Heart left ventricle (tissue), 16 donors: ENCODE measurements around the gene MCC. TPM values are rescaled to one million over a fixed set of nuclear protein-coding genes. Genes with fewer than 3 reads are reported as not detected.

Experiments
- ATAC-seq, 4 donors: fragments of 200-7000 bp; cut with Tn5 transposase; one replicate each; pipeline ENCODE4 v1.9.1; 2020 to 2022; ENCODE audit warnings: moderate library complexity in 4 of 4, mild to moderate bottlenecking in 3 of 4, moderate number of reproducible peaks in 1 of 4
- DNase-seq, 5 donors: peaks; one replicate each; pipeline ENCODE4 v3.0.0-alpha.2; 2020
- H3K27ac ChIP-seq, 12 donors: fragments of 200-600 bp; sonication (generic) in 4 of 12; one replicate each; pipeline versions ENCODE4 v1.5.0 to v1.8.0; 2016 to 2022; ENCODE audit warnings: mild to moderate bottlenecking in 2 of 12
- H3K27me3 ChIP-seq, 9 donors: fragments of 200-600 bp; sonication (generic) in 2 of 9; one replicate each; pipeline versions ENCODE4 v1.5.1 to v1.8.0; 2016 to 2022; ENCODE audit warnings: mild to moderate bottlenecking in 3 of 9
- H3K36me3 ChIP-seq, 9 donors: fragments of 200-600 bp; sonication (generic) in 2 of 9; one replicate each; pipeline versions ENCODE4 v1.5.0 to v1.8.0; 2018 to 2022; ENCODE audit warnings: mild to moderate bottlenecking in 2 of 9
- H3K4me1 ChIP-seq, 12 donors: fragments of 200-600 bp; sonication (generic) in 4 of 12; one replicate each; pipeline versions ENCODE4 v1.5.0 to v1.8.0; 2016 to 2022; ENCODE audit warnings: mild to moderate bottlenecking in 3 of 12
- H3K4me3 ChIP-seq, 12 donors: fragments of 200-600 bp; sonication (generic) in 4 of 12; one replicate each; pipeline versions ENCODE4 v1.5.0 to v1.8.0; 2017 to 2022; ENCODE audit warnings: mild to moderate bottlenecking in 9 of 12, moderate library complexity in 4 of 12
- H3K9me3 ChIP-seq, 12 donors: fragments of 200-600 bp; sonication (generic) in 4 of 12; one replicate each; pipeline versions ENCODE4 v1.5.0 to v1.8.0; 2016 to 2022; ENCODE audit warnings: mild to moderate bottlenecking in 1 of 12
- POLR2A ChIP-seq, 2 donors: fragments of 450-650 bp; IDR thresholded peaks; one replicate each; pipeline ENCODE4 v1.6.1; 2017; ENCODE audit warnings: antibody characterized with exemption in 2 of 2, mild to moderate bottlenecking in 2 of 2, moderate library complexity in 2 of 2
- whole genome bisulfite sequencing, 4 donors: extraction: QIAGEN DNeasy Blood & Tissue Kit in 2 of 4; methylation state at CpG; one replicate each; pipeline versions ENCODE4 v1.1.5 to v1.1.7; 2013 to 2018; 5-methylcytosine and 5-hydroxymethylcytosine counted together
- intact Hi-C, 10 donors: fragments of 100-400 bp; cut with DNase I; formaldehyde crosslinking; loops; one replicate each; pipeline versions ENCODE4 v1.11.1 to v1.14.2; 2022
- polyA plus RNA-seq, 2 donors: library from polyadenylated mRNA; stranded (reverse); fragments of 200-250 nt; gene quantifications; one replicate each; pipeline ENCODE4 v1.2.3, GENCODE V29; 2013
- total RNA-seq, 9 donors: library from RNA; depleted of rRNA in 2 of 9; stranded (reverse); fragments of >200 nt in 2 of 9; fragmentation: NEBNext Ultra II Directional in 3 of 9; extraction: Animal tissue kit (Norgen Biotek cat#: 25700) in 3 of 9; gene quantifications; one replicate each; pipeline versions ENCODE4 v1.1.0 to v1.2.4, GENCODE V29; 2016 to 2023
- TF ChIP-seq, protein P1 (sequence below), 12 donors: fragments of 200-600 bp; sonication (generic) in 4 of 12; IDR thresholded peaks; one replicate each; pipeline versions ENCODE4 v1.5.0 to v1.8.0; 2018 to 2022; ENCODE audit warnings: antibody characterized with exemption in 12 of 12, mild to moderate bottlenecking in 5 of 12
- donor health status: ischemic (EF 13 %, LVEDD 7.1; RV severe dilation, severe dysfunction).
- donor health status: healthy with polysubstance abuse.
- donor health status: DM: no; HTN: yes; CAD: no.
- donor health status: DM: no; HTN: no; CAD: no.
- donor health status: ischemic (EF 25% LVEDD 6.9; RV normal size, moderate dysfunction).
- donor health status: ischemic (EF 25% LVEDD 5.7; RV mildly dilated, moderate dysfunction).
- donor health status: healthy.
- donor health status: DM: yes; HTN: yes; CAD: no.
- donor health status: ischemic (EF 35%, LVEDD 5.7; RV mildly dilated, moderate dysfunction).
- donor health status: nonischemic (EF 11% LVEDD 7.7; RV severe dilation, severe dysfunction).
- donor health status: DM: yes; HTN: yes; CAD: no.
- donor health status: PGD.
- donor health status: ischemic (EF 29% LVEDD 5.4; RV normal size, mild dysfunction).
- donor health status: nonischemic (EF 23%, LVEDD 6.1; RV moderate dilation, normal function).

Gene MCC
- total and polyA plus RNA-seq, 11 donors: 6.1 to 33.8 (median 24.3) TPM

DNA sequence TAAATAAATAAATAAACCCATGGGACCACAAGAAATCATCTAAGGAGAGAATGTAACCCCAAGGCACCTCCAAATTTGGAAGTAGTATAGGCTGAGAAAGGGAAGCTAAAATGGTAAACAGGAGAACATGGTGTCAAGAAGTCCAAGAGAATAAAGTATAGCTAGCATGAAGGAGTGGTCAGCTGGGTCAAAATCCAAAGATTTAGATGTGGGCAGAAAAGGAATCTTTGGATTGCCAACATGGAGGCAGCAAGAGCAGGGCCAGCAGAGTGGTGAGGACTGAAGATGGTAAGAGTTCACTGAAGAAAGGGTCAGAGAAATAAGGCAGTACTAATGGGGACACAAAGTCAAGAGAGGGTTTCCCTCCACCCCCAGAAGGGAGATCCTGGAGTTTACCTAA is 106.5 kb downstream of the MCC start:
- Histone ChIP-seq H3K27ac (no peak overlapping the region), H3K36me3 (no peaks in the 10 kb centered on the region), H3K4me1 (peaks cover 0 to 29% (median 7%) of the 10 kb centered on the region in 12 donors), H3K27me3 (no peaks in the 10 kb centered on the region), H3K4me3 (no peak overlapping the region), H3K9me3 (no peaks in the 10 kb centered on the region)
- no peak for ATAC-seq
- TF ChIP-seq, protein P1, sequence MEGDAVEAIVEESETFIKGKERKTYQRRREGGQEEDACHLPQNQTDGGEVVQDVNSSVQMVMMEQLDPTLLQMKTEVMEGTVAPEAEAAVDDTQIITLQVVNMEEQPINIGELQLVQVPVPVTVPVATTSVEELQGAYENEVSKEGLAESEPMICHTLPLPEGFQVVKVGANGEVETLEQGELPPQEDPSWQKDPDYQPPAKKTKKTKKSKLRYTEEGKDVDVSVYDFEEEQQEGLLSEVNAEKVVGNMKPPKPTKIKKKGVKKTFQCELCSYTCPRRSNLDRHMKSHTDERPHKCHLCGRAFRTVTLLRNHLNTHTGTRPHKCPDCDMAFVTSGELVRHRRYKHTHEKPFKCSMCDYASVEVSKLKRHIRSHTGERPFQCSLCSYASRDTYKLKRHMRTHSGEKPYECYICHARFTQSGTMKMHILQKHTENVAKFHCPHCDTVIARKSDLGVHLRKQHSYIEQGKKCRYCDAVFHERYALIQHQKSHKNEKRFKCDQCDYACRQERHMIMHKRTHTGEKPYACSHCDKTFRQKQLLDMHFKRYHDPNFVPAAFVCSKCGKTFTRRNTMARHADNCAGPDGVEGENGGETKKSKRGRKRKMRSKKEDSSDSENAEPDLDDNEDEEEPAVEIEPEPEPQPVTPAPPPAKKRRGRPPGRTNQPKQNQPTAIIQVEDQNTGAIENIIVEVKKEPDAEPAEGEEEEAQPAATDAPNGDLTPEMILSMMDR (IDR thresholded peaks at IDR 0.05): no peak
- TF ChIP-seq POLR2A (IDR thresholded peaks at IDR 0.05): no peak
- intact Hi-C loops: loop anchor here in 5 of 10 donors (2.0 to 5.0 kb wide), 4 partner anchors 106 to 131 kb away; partner anchors contain the start of genes MCC (in 1 of the 5) and YTHDC2 (in 1 of the 5)
- DNase-seq: no peak

DNA sequence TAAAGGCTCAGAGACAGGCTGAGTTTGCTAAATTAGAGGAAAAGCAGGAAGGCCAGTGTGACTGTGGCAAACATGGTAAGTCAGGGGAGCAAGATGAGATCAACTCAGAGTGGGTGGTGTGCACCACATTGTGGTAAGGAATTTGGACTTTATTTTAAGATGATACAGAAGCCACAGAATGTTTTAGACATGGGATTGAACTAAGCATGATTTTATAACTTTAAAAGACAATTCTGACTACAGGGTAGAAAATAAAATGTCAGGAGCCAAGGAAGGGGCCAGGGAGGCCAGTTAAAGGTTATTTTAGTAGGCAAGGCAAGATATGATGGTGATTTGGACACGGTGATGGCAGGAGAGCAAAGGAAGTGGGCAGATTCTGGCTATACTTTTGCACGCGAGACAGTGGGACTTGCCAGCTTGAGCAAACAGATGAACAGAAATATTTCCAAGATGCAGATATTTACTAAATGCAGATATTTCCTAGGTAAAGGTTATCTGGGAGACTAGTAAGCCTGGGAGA is 107.4 kb downstream of the MCC start:
- WGBS, 4 donors: 42 to 57% (median 52%) methylated on average over 3 of the region's 3 CpGs
- Histone ChIP-seq H3K4me3 (no peak overlapping the region), H3K36me3 (no peaks in the 10 kb centered on the region), H3K27me3 (no peaks in the 10 kb centered on the region), H3K9me3 (no peaks in the 10 kb centered on the region), H3K27ac (no peak overlapping the region), H3K4me1 (peaks cover 0 to 29% (median 7%) of the 10 kb centered on the region in 12 donors)
- DNase-seq (no peak), ATAC-seq (peak in 3 of 4 donors; percentile 19 to 43 (median 33))
- intact Hi-C loops: loop anchor here in 5 of 10 donors (2.0 to 5.0 kb wide), 4 partner anchors 106 to 132 kb away; partner anchors contain the start of genes MCC (in 1 of the 5) and YTHDC2 (in 1 of the 5)
- TF ChIP-seq, protein P1 (IDR thresholded peaks at IDR 0.05): no peak
- no peak for TF ChIP-seq POLR2A (IDR thresholded peaks at IDR 0.05)

DNA sequence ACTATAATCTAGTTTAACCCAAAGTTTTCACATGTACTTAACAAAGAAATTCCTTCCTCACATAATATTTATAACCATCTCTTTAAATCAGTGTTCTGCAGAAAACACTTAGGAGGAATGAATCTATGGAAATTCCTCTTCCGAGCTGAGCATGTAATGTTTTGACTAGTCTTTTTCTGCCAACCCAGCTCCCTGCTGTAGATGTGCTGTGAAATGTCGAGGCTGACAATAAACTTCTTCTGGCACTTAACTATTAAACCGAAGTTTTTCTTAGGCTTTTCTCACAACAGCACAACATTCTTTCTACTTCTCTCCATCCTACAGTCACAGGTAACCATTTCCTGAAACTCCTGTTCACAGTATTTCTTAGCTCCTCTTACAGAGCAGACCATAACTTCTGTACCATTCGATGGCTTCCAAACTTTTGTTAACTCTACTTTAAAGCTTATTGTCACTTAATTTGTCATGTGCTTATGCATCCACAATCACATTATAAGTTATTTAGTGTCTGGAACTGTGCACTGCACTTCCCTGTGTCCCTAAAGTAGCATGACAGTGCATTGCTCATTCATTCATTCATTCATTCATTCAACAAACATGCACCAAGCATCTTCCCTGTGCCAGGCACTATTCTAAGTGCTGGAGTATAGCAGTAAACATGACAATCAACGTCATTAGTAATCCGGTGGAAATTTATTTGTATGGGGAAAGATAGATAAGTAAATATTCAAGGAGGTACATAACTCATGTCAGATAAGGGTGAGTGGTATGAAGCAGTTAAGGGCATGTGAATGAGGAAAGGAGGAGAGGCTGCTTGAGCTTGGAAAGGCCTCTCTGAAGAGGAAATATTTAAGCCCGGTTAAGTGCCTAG is 108.1 kb downstream of the MCC start:
- H3K4me1 ChIP-seq: peaks cover 0 to 29% (median 7%) of the 10 kb centered on the region in 12 donors
- no peak overlapping the region for H3K4me3 ChIP-seq
- H3K27me3 ChIP-seq: no peaks in the 10 kb centered on the region
- DNase-seq (no peak), ATAC-seq (peak in 2 of 4 donors; percentile 15 to 56)
- intact Hi-C loops: loop anchor here (2.0 to 10.0 kb wide), 9 partner anchors 105 to 227 kb away; partner anchors contain the start of genes YTHDC2 (in 5 of the 10) and MCC (in 4 of the 10)
- H3K27ac ChIP-seq: no peak overlapping the region
- no peaks in the 10 kb centered on the region for H3K9me3 ChIP-seq
- 53 to 59% (median 53%) methylated on average over 7 of the region's 7 CpGs for whole genome bisulfite sequencing, 4 donors
- H3K36me3 ChIP-seq: no peaks in the 10 kb centered on the region
- TF ChIP-seq, protein P1 (IDR thresholded peaks at IDR 0.05): no peak
- no peak for TF ChIP-seq POLR2A (IDR thresholded peaks at IDR 0.05)
